ENCODE measurements around the gene CNN1.
"Not testable (repeated sequence)": the region's sequence is repeated elsewhere in the genome, so short reads cannot be mapped to it uniquely, and the experiment has no call there.

CNN1 gene

DNA sequence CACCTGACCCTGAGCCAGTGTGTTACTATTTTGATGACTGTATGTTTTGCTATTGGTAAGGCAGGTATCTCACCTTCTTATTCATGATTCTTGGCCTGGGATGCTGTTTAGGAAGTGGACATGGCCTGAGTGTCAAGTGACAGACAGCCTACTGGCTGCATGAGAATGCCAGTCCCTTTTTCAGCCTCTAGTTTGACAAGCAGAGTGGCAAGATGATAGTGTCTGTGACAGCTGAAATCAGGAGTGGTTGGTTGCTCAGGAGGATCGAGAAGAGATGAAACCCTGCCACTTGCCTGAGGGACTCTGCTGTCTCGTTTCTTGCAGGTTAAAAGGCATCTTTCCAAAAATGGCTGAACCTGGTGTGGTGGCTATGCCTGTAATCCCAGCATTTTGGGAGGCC, 27.5 kb downstream of the CNN1 start:
- no peak for DNase-seq (ENCODE audit: low read depth)
- no peak overlapping the region for H3K4me3 ChIP-seq (ENCODE audit: low read length)
- TF ChIP-seq, protein P1, sequence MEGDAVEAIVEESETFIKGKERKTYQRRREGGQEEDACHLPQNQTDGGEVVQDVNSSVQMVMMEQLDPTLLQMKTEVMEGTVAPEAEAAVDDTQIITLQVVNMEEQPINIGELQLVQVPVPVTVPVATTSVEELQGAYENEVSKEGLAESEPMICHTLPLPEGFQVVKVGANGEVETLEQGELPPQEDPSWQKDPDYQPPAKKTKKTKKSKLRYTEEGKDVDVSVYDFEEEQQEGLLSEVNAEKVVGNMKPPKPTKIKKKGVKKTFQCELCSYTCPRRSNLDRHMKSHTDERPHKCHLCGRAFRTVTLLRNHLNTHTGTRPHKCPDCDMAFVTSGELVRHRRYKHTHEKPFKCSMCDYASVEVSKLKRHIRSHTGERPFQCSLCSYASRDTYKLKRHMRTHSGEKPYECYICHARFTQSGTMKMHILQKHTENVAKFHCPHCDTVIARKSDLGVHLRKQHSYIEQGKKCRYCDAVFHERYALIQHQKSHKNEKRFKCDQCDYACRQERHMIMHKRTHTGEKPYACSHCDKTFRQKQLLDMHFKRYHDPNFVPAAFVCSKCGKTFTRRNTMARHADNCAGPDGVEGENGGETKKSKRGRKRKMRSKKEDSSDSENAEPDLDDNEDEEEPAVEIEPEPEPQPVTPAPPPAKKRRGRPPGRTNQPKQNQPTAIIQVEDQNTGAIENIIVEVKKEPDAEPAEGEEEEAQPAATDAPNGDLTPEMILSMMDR (IDR thresholded peaks at IDR 0.05; ENCODE audit: insufficient read depth, low read depth, low read length, missing control alignments) = no peak

GRCh38 chr19:11570039-11570462, 31.4 kb downstream of the CNN1 start:
- no peak overlapping the region for H3K4me3 ChIP-seq (ENCODE audit: low read length)
- TF ChIP-seq, protein P1 (IDR thresholded peaks at IDR 0.05; ENCODE audit: insufficient read depth, low read depth, low read length, missing control alignments) = no peak
- no peak for DNase-seq (ENCODE audit: low read depth)

DNA sequence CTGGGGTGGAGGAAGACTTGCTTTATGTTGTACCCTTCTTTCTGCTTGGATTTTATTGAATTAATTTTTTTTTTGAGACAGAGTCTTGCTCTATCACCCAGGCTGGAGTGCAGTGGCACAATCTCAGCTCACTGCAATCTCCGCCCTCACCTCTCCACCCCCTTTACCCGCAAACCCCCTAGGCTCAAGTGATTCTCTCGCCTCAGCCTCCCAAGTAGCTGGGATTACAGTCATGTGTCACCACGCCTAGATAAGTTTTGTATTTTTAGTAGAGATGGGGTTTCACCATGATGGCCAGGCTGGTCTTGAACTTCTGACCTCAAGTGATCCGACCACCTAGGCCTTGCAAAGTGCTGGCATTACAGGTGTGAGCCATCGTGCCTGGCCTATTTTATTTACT, 34.7 kb downstream of the CNN1 start:
- H3K4me3 ChIP-seq (ENCODE audit: low read length); DNase-seq (ENCODE audit: low read depth): not testable (repeated sequence)

DNA sequence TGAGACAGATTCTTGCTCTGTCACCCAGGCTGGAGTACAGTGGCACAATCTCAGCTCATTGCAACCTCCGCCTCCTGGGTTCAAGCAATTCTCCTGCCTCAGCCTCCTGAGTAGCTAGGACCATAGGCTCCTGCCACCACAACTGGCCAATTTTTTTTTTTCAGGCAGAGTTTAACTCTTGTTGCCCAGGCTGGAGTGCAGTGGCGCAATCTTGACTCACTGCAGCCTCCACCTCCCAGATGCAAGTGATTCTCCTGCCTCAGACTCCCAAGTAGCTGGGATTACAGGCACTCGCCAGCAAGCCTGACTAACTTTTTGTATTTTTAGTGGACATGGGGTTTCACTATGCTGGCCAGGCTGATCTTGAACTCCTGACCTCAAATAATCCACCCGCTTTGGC, 35.1 kb downstream of the CNN1 start:
- not testable (repeated sequence) for DNase-seq (ENCODE audit: low read depth); H3K4me3 ChIP-seq (ENCODE audit: low read length)

DNA sequence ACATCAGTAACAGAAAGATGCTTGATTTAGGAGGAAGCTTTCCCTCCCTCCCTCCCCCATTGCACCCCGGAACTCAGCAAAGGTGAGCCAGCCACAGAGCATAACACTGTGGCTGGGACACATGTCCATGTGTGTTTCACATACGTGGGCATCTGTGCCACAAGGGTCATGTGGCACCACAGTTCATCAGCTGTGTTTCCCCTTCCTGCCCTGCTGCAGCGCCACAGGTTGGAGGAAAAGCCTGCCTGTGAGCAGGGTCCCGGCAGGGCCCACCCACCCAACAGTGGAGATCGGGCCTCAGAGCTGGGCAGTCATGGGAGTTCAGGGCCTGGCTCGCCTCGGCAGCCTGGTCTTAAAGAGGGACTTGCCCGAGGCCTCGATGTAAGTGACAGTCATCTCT, 36.0 kb downstream of the CNN1 start:
- no peak overlapping the region for H3K4me3 ChIP-seq (ENCODE audit: low read length)
- TF ChIP-seq, protein P1 (IDR thresholded peaks at IDR 0.05; ENCODE audit: insufficient read depth, low read depth, low read length, missing control alignments) = no peak
- DNase-seq (ENCODE audit: low read depth) = no peak

- H3K4me3 ChIP-seq (ENCODE audit: low read length) = no peak overlapping the region
- TF ChIP-seq, protein P1 (IDR thresholded peaks at IDR 0.05; ENCODE audit: insufficient read depth, low read depth, low read length, missing control alignments) = no peak
- DNase-seq (ENCODE audit: low read depth) = no peak
Measured at GRCh38 chr19:11576227-11576626, 37.6 kb downstream of the CNN1 start.

GRCh38 chr19:11577451-11578257, 39.0 kb downstream of the CNN1 start, which contains the start of gene ACP5:
Gene ACP5, minus strand, starts transcription at chr19:11577645. Its CDS starts 328 bp downstream, at chr19:11577317.
- DNase-seq (ENCODE audit: low read depth) = peak; percentile 76
- TF ChIP-seq, protein P1 (IDR thresholded peaks at IDR 0.05; ENCODE audit: insufficient read depth, low read depth, low read length, missing control alignments) = no peak
- H3K4me3 ChIP-seq (ENCODE audit: low read length) = peak within 1 kb of the TSS; percentile 18
